Inflammatory macrophage treated with lipopolysaccharide for 1 hour (primary cell): Measurements from ENCODE around the gene MAPK8.
A peak's percentile ranks its signal among the peaks of the same experiment; 100 is the strongest.
"Not testable (repeated sequence)": the region's sequence is repeated elsewhere in the genome, so short reads cannot be mapped to it uniquely, and the experiment has no call there.

Experiments used
- DNase-seq, 2 donors: peaks; one replicate each; pipeline ENCODE4 v3.0.0-alpha.2; 2020 to 2022

MAPK8 gene

DNA sequence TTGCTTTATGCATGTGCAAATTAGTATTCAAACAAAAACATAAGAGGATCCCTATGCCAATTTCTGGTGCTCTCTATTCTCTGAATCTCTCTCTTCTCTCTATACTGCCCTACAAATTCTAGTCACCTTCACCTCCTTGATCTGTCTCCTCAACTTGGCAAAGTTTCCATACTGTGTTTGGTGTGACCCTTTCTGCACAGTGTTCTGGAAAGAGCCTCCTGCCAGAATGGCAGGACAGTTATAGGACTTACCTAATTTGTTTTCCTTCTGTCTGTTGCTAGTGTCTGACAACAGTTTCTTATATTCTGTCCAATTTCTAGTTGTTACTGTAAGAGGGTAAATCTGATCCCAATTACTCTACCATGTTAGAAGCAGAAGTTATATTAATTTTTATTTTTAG, 34.3 kb downstream of the MAPK8 start:
- no peak for DNase-seq

DNA sequence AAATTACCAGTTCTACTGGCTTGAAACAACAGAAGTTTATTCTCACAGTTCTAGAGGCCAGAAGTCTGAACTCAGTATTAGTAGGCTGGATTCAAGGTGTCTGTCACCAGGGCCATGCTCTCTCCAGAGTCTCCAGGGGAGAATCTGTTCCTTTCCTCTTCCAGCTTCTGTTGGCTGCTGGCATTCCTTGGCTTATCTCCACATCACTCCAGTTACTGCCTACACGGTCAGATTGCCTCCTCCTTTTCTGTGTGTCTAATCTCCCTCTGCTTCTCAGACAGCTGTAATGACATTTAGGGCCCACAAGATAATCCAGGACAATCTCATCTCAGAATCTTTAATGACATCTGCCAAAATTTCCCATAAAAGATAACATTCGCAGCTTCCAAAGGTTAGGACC, 36.6 kb downstream of the MAPK8 start:
- no peak for DNase-seq

DNA sequence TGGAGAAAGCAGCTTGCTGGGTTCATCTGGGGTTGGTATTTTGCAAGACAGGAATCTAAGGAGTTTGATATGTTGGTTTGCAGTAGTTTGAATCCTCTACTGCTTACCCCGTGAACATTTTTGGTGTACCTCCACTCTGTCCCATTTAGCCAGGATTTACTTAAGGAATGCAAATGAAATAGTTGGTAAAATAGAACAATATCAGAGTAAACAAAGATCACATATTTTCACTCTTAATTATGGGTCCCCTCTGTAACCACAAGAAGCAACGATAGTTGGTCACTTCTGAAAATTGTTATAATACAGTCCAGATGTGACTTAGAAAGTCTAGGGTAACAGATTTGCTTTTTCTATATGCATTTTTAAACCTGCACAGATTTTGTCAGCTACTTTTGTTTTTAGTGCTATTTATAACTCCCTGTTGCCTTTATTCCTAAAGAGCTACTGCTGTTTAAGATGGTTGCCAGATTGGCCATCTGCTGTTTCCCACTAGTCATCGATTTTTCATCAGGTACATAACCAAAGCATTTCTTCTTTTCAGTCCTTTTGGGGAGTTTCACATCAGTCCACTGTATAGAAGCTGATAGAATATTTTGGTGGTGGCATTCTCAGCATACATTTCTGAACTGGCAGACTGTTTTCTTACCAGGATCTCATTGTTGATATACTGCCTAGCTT, 37.6 kb downstream of the MAPK8 start:
- no peak for DNase-seq

DNA sequence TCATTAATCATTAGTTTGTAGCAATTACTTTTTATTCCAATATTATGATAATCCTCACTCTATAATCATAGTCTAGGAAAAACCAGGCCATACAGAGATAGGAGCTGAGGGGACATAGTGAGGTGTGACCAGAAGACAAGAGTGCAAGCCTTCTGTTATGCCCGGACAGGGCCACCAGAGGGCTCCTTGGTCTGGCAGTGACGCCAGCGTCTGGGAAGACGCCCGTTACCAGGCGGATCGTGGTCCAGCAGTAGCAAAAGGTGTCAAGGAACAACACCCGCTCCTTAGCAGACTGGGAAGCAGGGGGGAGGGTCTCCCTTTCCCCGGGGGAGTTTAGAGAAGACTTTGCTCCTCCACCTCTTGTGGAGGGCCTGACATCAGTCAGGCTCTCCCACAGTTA, 39.8 kb downstream of the MAPK8 start:
- not testable (repeated sequence) for DNase-seq

DNA sequence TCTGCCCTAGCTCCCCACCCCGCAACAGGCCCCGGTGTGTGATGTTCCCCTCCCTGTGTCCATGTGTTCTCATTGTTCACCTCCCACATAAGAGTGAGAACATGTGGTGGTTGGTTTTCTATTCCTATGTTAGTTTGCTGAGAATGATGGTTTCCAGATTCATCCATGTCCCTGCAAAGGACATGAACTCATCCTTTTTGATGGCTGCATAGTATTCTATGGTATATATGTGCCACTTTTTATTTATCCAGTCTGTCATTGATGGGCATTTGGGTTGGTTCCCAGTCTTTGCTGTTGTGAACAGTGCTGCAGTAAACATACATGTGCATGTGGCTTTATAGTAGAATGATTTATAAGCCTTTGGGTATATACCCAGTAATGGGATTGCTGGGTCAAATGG, 41.1 kb downstream of the MAPK8 start:
- not testable (repeated sequence) for DNase-seq

DNA sequence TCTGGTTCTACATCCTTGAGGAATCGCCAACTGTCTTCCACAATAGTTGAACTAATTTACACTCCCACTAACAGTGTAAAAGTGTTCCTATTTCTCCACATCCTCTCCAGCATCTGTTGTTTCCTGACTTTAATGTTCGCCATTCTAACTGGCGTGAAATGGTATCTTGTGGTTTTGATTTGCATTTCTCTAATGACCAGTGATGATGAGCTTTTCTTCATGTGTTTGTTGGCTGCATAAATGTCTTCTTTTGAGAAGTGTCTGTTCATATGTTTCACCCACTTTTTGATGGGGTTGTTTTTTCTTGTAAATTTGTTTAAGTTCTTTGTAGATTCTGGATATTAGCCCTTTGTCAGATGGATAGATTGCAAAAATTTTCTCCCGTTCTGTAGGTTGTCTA, 41.5 kb downstream of the MAPK8 start:
- DNase-seq: not testable (repeated sequence)

DNA sequence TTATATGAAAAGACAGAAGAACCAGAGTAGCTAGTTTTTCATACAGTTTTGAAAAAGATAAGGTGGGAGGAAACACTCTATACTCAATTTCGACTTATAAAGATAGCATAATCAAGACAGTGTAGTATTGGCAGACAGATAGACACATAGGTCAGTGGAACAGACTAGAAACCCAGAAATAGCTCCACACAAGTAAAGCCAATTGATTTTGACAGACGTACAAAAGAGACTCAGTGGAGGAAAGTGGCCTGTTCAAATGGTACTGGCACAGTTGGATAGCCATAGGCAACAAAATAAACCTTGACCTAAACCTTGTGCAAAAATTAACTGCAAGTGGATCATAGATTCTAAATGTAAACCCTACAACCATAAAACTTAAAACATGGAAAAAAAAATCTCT, 46.8 kb downstream of the MAPK8 start:
- no peak for DNase-seq

DNA sequence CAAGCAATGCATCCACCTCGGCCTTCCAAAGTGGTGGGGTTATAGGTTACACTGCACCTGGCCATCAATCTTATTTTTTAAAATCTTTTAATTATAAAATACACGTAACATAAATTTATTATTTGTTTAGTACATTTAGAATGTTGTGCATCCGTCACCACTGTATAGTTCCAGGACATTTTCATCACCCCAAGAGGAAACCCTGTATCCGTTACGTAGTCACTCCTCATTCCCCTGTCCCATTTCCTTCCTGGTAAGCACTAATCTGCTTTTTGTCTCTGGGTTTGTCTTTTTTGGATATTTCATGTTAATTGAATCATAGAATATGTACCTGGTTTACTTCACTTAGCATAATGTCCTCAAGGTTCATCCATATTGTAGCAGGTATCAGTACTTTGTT, 51.2 kb downstream of the MAPK8 start:
- DNase-seq: no peak

DNA sequence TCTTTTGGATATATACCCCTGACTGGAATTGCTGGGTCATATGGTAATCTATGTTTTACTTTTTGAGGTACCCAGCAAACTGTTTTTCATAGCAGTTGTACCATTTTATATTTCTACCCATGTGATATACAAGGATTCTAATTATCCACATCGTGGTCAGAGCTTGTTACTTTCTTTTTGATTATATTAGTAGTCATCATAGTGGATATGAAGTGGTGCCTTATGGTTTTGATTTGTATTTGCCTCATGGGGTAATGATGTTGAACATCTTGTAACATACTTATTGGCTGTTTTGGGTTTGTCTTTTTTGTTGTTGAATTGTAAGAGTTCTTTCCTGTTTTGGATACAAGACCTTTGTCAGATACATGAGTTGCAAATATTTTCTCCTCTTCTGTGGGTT, 51.7 kb downstream of the MAPK8 start:
- DNase-seq: no peak

DNA sequence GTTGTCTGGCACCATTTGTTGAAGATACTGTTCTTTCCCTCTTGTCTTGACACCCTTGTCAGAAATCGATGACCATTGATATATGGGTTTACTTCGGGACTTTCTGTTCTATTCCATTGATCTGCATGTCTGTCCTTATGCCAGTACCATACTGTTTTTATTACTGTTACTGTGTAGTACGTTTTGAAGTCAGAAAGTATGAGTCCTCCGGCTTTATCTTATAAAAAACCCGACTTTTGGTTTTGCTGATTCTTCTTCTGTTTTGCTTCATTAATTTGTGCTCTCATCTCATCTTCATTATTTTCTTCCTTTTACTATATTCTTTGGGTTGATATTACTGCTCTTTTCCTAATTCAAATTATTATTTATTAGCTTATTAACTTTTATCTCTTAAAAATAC, 52.4 kb downstream of the MAPK8 start:
- no peak for DNase-seq

DNA sequence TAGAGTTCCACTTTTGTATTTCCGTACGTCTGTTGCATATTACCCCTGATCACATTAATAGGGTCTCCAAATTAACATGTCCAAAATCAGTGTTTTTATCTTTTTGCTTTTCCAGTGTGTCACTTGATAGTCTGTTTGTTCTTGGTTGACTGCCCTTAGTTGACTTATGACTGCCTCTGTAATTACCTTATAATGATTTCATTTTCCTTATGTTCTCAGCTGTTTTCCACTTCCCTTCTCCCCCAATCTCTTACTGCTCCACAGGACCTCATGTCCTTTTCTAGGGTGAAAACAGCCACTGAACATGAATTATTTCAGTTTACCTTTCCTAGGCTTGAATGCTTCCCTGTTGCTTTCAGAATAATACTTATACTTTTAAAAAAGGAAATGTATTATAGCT, 54.7 kb downstream of the MAPK8 start:
- DNase-seq: no peak

DNA sequence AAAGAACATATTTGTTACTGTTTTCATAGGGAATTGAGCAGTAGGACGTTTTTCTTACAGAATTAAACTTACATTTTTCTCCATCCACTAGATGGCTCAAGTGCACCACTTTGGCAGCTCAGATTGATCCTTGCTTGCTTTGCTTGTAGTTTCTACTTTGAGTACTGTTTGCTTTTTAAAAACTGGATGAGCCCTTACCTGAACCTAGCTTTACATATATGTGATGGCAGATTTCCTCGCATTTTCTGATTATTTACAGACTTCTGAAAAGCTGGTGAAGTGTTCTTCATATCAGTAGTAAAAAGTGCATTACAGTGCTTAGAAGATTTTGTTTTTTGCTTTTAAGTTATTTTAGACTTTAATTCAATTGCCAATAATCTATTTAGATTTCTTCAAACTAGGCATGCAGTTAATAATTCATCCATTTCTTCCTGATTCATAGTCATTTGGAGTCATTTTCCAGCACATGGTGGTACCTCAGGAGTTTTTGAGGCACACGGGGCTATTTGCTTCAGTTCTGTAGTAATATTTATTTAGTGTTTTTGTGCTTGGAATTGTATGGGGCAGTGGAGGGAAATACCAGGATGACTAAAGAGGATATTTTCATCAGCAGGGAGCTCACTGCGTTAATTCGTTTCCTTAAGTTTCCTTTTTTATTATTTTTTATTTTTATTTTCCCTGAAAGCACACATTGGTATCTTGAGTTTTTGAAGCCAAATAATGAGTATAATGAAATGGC, 57.3 kb downstream of the MAPK8 start:
- peak; percentile 68 to 83 for DNase-seq

DNA sequence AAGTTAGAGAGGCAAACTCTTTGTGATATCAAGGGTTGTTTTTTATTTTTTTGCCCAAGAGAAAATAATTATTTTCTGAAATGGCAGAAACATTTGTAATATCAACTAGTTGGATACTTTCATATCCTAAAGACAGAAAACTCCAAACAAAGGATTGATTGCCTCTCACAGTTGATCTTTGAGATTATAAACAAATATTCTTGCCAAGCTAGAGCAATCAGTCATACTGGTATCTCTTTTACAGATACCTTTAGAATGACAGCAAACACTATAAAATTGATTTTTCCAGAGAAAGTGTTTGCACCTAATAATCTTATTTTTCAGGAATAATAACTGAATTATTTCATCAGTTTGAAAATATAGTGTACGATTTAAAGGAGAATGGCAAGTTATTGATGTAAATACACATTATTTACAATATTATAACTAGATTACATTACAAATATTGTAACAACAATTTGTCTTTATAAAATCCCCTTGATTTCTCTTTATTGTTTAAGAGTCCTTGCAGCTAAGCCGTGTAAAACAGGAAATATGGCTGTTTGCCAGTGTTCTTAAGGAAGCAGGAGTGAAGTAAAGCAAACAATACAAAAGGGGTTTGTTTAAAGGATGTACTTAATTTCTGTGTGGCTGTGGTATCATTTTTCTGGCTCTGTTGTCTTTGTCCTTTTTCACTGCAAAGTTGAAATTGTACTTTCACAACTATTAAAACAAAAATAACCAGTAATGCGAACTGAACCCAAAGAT, 58.4 kb downstream of the MAPK8 start:
- DNase-seq: peak; percentile 33 to 42

DNA sequence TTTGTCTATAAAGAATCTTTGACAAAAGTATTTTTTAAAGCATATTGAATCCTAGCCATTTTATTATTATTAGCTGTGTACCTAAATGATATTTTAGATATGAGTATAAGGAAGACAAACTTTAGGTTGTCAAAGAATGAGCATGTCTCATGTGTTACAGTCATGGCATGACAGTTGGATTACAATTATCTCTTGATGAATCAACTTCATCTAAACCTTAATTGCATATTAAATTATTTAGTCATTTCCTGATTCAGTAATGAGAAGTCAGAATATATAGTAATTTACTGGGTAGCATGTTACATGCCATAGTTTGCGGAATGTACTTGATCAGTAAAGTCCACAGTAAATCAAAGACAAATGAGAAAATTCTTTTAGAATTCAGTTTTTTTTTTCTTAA, 59.2 kb downstream of the MAPK8 start:
- DNase-seq: no peak

DNA sequence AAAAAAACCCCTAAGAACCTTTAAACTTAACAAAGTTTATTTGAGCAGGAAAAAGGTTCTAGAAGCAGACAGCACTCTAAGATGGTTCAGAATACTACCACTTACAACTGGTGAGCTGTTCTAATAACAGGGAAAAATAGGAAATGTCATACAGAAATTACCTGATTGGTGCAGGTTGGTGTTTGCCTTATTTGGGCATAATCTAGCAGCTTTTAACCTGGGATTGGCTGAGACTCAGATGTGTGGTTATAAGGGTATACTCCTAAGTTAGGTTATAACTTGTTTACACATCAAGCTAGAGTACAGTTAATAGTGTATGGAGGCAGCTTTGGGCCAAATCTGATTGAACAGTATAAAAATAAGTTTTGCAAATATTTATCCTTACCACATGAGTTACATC, 59.8 kb downstream of the MAPK8 start:
- DNase-seq: no peak

DNA sequence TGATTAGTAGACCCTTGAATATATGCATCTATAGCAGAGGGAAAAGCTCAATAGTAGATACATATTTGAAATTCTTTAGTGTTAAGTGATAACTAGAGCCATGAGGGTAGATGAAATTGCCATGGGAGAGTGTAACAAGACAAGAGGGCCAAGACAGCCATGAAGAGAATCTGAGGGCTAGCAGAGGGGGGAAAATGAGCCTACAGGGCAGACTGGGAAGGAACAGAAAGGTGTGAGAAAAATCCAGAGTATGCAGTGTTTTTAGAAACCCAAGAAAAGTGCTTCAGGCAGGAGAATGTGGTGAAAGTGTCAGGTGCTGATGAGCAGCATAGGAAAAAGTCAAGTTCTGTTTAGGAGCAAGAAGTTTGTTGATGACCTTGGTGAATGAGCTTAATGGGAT, 63.0 kb downstream of the MAPK8 start:
- DNase-seq: no peak

DNA sequence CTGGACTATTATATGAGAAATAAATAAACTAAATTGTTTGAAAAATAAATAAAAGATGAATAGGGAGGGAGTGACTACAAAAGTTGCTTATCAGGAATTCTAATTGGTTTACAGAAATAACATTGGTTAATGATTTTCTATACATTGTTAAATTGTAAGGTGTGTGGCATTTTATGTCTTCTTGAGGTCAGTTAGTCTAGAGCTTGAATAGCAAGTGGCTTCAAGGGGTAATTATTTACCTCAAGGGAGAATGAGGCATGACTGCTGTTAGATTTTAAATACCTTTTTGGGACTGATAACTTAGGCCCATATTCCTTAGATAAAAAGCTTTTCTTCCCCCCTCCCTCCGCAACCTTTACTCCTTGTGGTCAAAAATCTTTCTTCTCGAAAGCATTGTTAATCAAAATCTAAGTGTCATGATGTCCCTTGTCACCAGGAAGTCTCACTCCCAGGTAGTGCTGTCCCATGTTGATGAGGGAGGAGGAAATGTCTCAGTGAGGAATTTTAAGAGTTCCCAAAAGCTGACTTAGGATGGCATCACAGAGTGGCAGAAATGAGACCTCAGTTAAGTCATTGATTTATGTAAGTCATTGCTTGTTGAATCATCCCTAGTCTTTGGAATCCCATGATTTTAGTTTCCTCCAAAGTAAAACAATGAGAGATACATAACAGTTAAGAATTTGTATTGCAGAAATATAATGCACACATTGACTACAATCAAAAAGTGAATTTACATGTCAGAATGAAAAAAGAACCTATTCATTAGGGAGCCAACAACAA, 71.5 kb downstream of the MAPK8 start:
- peak in 1 of 2 donors; percentile 11 for DNase-seq

DNA sequence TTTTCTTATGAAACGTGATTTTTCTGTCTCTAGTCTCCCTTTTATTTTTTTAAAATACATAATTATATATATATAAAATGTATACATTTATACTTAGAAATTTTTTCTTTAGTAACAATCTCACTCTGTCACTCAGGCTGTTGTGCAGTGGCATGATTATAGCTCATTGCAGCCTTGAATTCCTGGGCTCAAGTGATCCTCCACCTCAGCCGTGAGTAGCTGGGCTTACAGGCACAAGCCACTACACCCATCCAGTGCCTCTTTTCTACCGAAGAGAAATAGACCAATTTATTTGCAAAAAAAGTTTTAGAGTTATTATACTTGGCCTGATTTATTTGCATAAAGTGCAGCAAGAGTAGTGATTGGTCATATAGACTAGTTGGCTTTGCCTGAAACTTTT, 72.2 kb downstream of the MAPK8 start:
- DNase-seq: no peak

DNA sequence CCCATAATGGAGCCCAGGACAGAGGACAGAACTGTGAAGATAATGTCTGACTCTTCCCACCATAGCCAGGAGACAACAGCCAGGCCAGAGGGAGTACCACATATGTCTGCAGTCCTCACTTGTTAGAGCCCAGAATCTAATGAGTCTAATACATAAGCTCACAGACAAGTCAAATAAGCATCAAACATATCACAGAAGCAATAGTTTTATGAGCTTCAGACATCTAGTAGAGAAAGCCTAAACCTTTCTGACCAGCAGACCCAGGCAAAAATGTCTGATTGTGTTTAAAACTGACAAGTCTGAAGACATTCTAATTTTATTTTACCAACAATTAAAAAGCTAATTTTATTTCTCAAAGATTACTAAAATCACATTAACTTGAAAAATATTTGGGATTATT, 75.5 kb downstream of the MAPK8 start:
- no peak for DNase-seq

DNA sequence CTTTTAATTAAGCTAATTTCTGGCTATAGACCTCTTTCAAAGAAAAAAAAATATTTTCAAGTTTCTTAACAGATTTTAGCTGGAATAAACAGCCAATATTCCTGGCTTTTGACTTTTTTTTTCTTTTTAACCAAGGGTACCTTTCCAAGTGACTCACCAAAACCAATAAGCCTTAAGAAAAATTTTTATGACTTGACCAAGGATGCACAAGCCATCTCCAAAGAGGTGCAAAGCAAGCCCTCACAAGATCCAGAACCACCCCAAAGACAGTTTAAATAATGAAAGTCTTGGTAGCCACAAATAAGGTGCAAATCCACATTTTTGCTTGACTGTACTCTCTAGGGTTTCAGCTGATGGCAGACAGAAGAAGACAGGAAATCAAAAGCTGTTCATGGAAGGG, 76.5 kb downstream of the MAPK8 start:
- no peak for DNase-seq

DNA sequence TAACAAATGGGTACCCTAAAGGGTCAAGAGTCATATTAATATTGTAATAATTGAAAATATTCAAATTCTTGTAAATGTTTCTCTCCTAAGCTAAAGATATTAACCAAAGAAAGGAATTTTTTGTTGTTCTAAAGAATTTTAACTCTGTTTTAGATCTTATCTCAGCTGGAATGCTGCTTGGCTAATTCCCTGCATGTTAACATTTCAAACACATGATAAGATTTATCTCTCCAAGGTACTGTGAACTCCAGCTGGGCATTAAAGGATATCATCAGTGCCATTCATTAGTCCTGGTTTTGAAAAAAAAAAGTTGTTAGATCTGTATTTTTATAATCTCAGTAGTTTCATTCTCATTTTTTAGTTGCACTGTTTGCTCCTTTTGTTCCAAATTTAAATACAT, 76.9 kb downstream of the MAPK8 start:
- no peak for DNase-seq

DNA sequence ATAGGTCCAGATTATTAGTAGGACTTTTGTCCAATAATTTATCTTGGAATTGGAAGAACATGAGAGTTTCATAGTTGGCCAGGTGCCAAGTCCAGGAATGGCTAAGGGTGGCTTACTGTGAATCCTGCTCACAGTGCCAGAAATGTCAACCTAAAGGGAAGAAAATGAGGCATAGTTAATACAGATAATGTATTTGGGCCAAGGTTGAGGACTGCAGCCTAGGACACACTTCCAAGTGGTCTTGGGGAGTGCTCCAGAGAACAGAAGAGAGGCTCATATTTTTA, 78.2 kb downstream of the MAPK8 start:
- DNase-seq: no peak

DNA sequence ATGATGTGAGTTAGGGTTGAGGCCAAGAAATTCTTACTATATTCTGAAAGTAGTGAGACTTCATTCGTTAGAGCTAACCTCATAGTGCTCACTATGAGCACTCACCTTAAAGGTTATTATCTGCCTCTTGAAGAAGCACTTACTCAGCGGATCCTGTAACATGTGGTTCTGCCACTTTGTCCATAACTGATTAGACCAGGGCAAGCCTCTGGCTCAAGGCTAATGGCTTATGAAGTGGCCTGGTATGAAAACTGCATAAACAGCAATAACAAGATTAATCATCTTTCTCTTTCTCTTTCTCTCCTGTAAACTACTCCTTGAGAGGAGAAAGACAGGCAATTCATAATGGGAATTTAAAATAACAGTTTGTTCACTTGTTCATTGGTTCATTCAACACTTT, 82.8 kb downstream of the MAPK8 start:
- no peak for DNase-seq
